Endothelial cell of umbilical vein (primary cell): Measurements from ENCODE around the gene GRIN3B. TPM values are rescaled to one million over a fixed set of nuclear protein-coding genes. Genes with fewer than 3 reads are reported as not detected.

Experiments
- BruUV-seq: library from RNA; stranded (reverse); fragments of 400-500 nt; replicated peaks from 2 replicates; lab custom pipeline; 2021; lab: Mats Ljungman, UMichigan
- CTCF ChIA-PET: fragments of 300-600, 350-600 bp; sonication (Branson Sonifier 250); formaldehyde crosslinking; loops from one replicate; lab custom pipeline; 2021; ENCODE audit warnings: antibody characterized with exemption, inconsistent platforms; lab: Charles Lee
- POLR2A ChIA-PET: fragments of 300-600, 350-600 bp; sonication (Branson Sonifier 250); formaldehyde crosslinking; loops from one replicate; lab custom pipeline; 2021; ENCODE audit warnings: antibody characterized with exemption, inconsistent platforms; lab: Charles Lee
- DNase-seq: peaks from one replicate; pipeline ENCODE4 v3.0.0-alpha.2; 2011; ENCODE audit warnings: low read depth, low spot score
- FAIRE-seq: peaks from 2 replicates; lab custom pipeline; 2011; peaks lifted over from hg19 to GRCh38; lab: Jason Lieb, UNC
- H2AFZ ChIP-seq: 2 replicates; pipeline ENCODE4 v1.6.0; 2012; ENCODE audit warnings: low read depth, low read length, control low read depth, inconsistent platforms
- H3K27ac ChIP-seq: 2 replicates; pipeline ENCODE4 v1.5.1; 2011; ENCODE audit warnings: low read depth, mild to moderate bottlenecking, control low read depth, low read length, moderate library complexity; ENCODE audit not compliant: insufficient read depth
- H3K27me3 ChIP-seq, 2 experiments: 2 replicates each; pipeline versions ENCODE4 v1.6.0 to v1.6.1; 2011; ENCODE audit warnings: low read length in 2 of 2, mixed read lengths in 1 of 2; ENCODE audit not compliant: control insufficient read depth in 2 of 2, insufficient read depth in 2 of 2
- H3K36me3 ChIP-seq, 2 experiments: 2 replicates in 1 of 2; 3 replicates in 1 of 2; pipeline ENCODE4 v1.5.1; 2011; ENCODE audit warnings: low read length in 2 of 2, mild to moderate bottlenecking in 1 of 2, moderate library complexity in 1 of 2; ENCODE audit not compliant: control insufficient read depth in 2 of 2, insufficient read depth in 2 of 2; ENCODE audit errors: extremely low read depth in 1 of 2
- H3K4me1 ChIP-seq: 3 replicates; pipeline ENCODE4 v1.5.1; 2011; ENCODE audit warnings: mild to moderate bottlenecking, low read length; ENCODE audit not compliant: control insufficient read depth, insufficient read depth; ENCODE audit errors: extremely low read depth
- H3K4me2 ChIP-seq: 2 replicates; pipeline ENCODE4 v1.6.1; 2011; ENCODE audit warnings: low read length, control low read depth, mixed read lengths; ENCODE audit not compliant: insufficient read depth
- H3K4me3 ChIP-seq, 3 experiments: fragments of 200-600 bp in 1 of 3; sonication (generic), shearing (Covaris generic) in 1 of 3; replicated peaks in 1 of 3; 2 replicates each; pipeline ENCODE4 v1.5.1; 2011 to 2016; ENCODE audit warnings: control low read depth in 3 of 3, low read length in 3 of 3, mild to moderate bottlenecking in 2 of 3, inconsistent platforms in 1 of 3, low read depth in 1 of 3, moderate library complexity in 1 of 3; ENCODE audit not compliant: insufficient read depth in 1 of 3
- H3K79me2 ChIP-seq: 2 replicates; pipeline ENCODE4 v1.6.0; 2012; ENCODE audit warnings: low read length, inconsistent platforms; ENCODE audit not compliant: control insufficient read depth, insufficient read depth
- H3K9ac ChIP-seq: replicated peaks from 2 replicates; pipeline ENCODE3; 2011; ENCODE audit warnings: low read length, control low read depth; ENCODE audit not compliant: insufficient read depth; ENCODE audit errors: extremely low read depth
- H3K9me1 ChIP-seq: replicated peaks from 3 replicates; pipeline ENCODE4 v1.6.0; 2011; ENCODE audit warnings: mild to moderate bottlenecking, low read length; ENCODE audit not compliant: control insufficient read depth, insufficient read depth; ENCODE audit errors: extremely low read depth
- H3K9me3 ChIP-seq: replicated peaks from 2 replicates; pipeline ENCODE4 v1.5.1; 2012; ENCODE audit warnings: low read length, inconsistent platforms; ENCODE audit not compliant: control insufficient read depth, insufficient read depth
- H4K20me1 ChIP-seq: replicated peaks from 2 replicates; pipeline ENCODE3; 2011; ENCODE audit warnings: mild to moderate bottlenecking, low read length; ENCODE audit not compliant: control insufficient read depth, insufficient read depth; ENCODE audit errors: extremely low read depth
- CTCF ChIP-seq, 2 donors: IDR thresholded peaks; 1 replicate in 1 of 2; 2 replicates in 1 of 2; pipeline ENCODE4 v1.5.1; 2011; ENCODE audit warnings: low read length in 2 of 2, mild to moderate bottlenecking in 2 of 2, moderate library complexity in 2 of 2, control low read depth in 1 of 2, inconsistent platforms in 1 of 2, low read depth in 1 of 2; ENCODE audit not compliant: insufficient read depth in 1 of 2; ENCODE audit errors: extremely low read depth in 1 of 2
- EZH2 ChIP-seq: IDR thresholded peaks from 2 replicates; pipeline ENCODE4 v1.6.1; 2012; ENCODE audit warnings: borderline replicate concordance, low read depth, mild to moderate bottlenecking, moderate library complexity, low read length, inconsistent platforms; ENCODE audit not compliant: severe bottlenecking
- FOS ChIP-seq: IDR thresholded peaks from 2 replicates; pipeline ENCODE4 v1.6.1; 2011; ENCODE audit warnings: mild to moderate bottlenecking, low read length, moderate library complexity, borderline replicate concordance; ENCODE audit not compliant: insufficient read depth
- GATA2 ChIP-seq: IDR thresholded peaks from 2 replicates; pipeline ENCODE4 v1.7.0; 2011; ENCODE audit warnings: low read depth, mild to moderate bottlenecking, moderate library complexity, mixed read lengths, low read length; ENCODE audit not compliant: insufficient read length, insufficient read depth
- JUN ChIP-seq: IDR thresholded peaks from 2 replicates; pipeline ENCODE4 v1.6.1; 2011; ENCODE audit warnings: borderline replicate concordance, low read depth; ENCODE audit not compliant: insufficient read length, insufficient read depth
- MAX ChIP-seq: IDR thresholded peaks from 2 replicates; pipeline ENCODE4 v1.6.1; 2011; ENCODE audit not compliant: insufficient read depth, insufficient read length
- MYC ChIP-seq: IDR thresholded peaks from one replicate; pipeline ENCODE4 v1.6.1; 2011; ENCODE audit warnings: mild to moderate bottlenecking, low read depth, low read length
- POLR2A ChIP-seq: IDR thresholded peaks from 2 replicates; pipeline ENCODE4 v1.6.1; 2012; ENCODE audit warnings: low read depth, mild to moderate bottlenecking, control low read depth, low read length
- POLR2AphosphoS5 ChIP-seq: IDR thresholded peaks from 2 replicates; pipeline ENCODE4 v1.6.1; 2012; ENCODE audit warnings: low read depth, mild to moderate bottlenecking, control low read depth, low read length, moderate library complexity; ENCODE audit not compliant: insufficient read depth
- dilution Hi-C: fragments of 300-500 bp; cut with MboI; formaldehyde crosslinking; loops from one replicate; pipeline ENCODE4 v1.15.0; 2019; ENCODE audit warnings: low sequenced_read_pairs; ENCODE audit not compliant: extremely low pct_ligation_motif_present
- intact Hi-C: fragments of 100-400 bp; cut with micrococcal nuclease; formaldehyde crosslinking; loops from one replicate; pipeline ENCODE4 v1.10.0; 2022
- polyA plus RNA-seq, 4 experiments: library from polyadenylated mRNA; depleted of rRNA in 3 of 4; stranded (reverse) in 3 of 4; unstranded in 1 of 4; fragments of >200 nt; gene quantifications; 2 replicates each; pipeline versions ENCODE4 v1.2.1 to v1.2.3, GENCODE V29; 2011 to 2012; ENCODE audit warnings: missing spikeins in 1 of 4
- total RNA-seq: library from RNA; stranded (reverse); gene quantifications from 2 replicates; pipeline ENCODE4 v1.2.3, GENCODE V29; 2021

GRIN3B gene
- total and polyA plus RNA-seq, 2 donors (not counting 3 experiments of a cell fraction or from before 2014, with no cell fraction given) = 0.43 to 0.82 TPM

- no peaks in the 10 kb centered on the region for H3K4me1 ChIP-seq
- CTCF ChIA-PET = no interaction called here
- no peak overlapping the region for H3K4me2 ChIP-seq
- peaks cover 5 to 23% of the 10 kb centered on the region in 2 experiments for H3K36me3 ChIP-seq
- intact Hi-C loops = no loop called here
- no peak overlapping the region for H3K27ac ChIP-seq
- dilution Hi-C loops = no loop called here
- H3K4me3 ChIP-seq = no peak overlapping the region
- POLR2A ChIA-PET = no interaction called here
- BruUV-seq = no TSS peak
- TF ChIP-seq CTCF (IDR thresholded peaks at IDR 0.05; ENCODE audit: extremely low read depth in 1 of 2, insufficient read depth in 1 of 2, low read depth in 1 of 2, low read length in 2 of 2) (no peak), GATA2 (no peak)
- H3K79me2 ChIP-seq = peaks cover 20% of the 10 kb centered on the region
- no peaks in the 10 kb centered on the region for H4K20me1 ChIP-seq
- H3K9me1 ChIP-seq = no peaks in the 10 kb centered on the region
- no peak overlapping the region for H3K9ac ChIP-seq
- no peak overlapping the region for H2AFZ ChIP-seq
- FAIRE-seq (no peak), DNase-seq (no peak)
- no peaks in the 10 kb centered on the region for H3K27me3 ChIP-seq
- no peaks in the 10 kb centered on the region for H3K9me3 ChIP-seq
These were observed 9.8 kb downstream of the GRIN3B start for GRCh38 chr19:1009981-1010538.

GRCh38 chr19:1010586-1011510 lies 10.6 kb downstream of the GRIN3B start:
- no peak for DNase-seq
- peaks cover 5 to 23% of the 10 kb centered on the region in 2 experiments for H3K36me3 ChIP-seq
- no peak overlapping the region for H3K27ac ChIP-seq
- intact Hi-C loops = no loop called here
- BruUV-seq = no TSS peak
- H4K20me1 ChIP-seq = no peaks in the 10 kb centered on the region
- no peak overlapping the region for H2AFZ ChIP-seq
- no peaks in the 10 kb centered on the region for H3K4me1 ChIP-seq
- TF ChIP-seq FOS (no peak), MAX (no peak), JUN (no peak), EZH2 (no peak), POLR2A (no peak), POLR2AphosphoS5 (no peak), GATA2 (no peak), MYC (no peak), CTCF (IDR thresholded peaks at IDR 0.05; ENCODE audit: extremely low read depth in 1 of 2, insufficient read depth in 1 of 2, low read depth in 1 of 2, low read length in 2 of 2) (no peak)
- no peak overlapping the region for H3K9ac ChIP-seq
- no peaks in the 10 kb centered on the region for H3K9me1 ChIP-seq
- no peaks in the 10 kb centered on the region for H3K9me3 ChIP-seq
- dilution Hi-C loops = no loop called here
- FAIRE-seq = no peak
- H3K4me2 ChIP-seq = no peak overlapping the region
- ChIA-PET POLR2A (no interaction called here), CTCF (no interaction called here)
- H3K27me3 ChIP-seq = no peaks in the 10 kb centered on the region
- no peak overlapping the region for H3K4me3 ChIP-seq
- H3K79me2 ChIP-seq = peaks cover 27% of the 10 kb centered on the region
